ENCODE measurements around the gene CD6.

CD6 gene

DNA sequence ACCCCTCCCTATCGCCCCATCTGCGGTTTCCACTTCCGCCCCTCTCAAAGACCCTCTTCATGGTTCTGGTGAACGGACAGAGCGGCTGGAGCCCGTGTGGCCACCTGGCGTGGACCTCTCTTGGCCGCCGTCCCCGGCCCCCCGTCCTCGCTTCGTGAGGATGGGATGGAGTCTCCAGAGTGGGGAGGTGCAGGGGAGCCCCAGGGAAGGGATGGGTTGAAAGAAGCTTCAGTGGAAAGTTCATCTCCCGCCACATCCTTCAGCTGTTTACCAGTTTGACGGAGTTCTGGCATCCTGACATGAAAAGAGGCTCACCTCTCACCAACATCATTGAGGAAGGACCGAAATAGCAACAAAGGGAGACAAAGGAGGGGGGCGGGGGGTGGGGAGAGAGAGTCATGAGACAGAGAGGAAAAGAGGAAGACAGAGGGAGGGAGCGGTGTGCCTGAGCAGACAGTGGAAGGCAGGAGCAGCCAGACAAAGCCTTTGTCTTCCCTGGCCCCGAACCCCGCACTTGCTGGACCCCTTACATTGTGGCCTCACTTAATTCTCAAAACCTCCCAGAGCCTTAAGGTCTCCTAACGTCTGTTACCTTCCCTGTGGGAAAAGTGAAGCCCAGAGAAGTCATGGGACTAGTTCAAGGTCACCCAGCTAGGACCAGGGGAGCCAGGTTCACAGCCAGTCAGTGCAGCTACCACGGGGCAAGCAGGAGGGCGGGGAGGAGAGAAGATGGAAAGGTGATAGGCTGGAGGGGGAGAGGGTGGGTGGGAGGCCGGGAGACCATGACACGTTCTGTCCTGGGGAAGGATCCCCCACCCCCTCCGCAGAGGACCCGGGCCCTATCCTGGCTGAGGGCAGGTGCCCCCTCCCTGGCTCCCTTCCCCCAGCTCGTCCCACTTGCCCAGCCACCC lies 54.9 kb downstream of the CD6 start:
- H3K36me3 ChIP-seq (ENCODE audit: insufficient read depth, low read length): no peaks in the 10 kb centered on the region
- H3K27me3 ChIP-seq (ENCODE audit: control insufficient read depth in 1 of 2, insufficient read depth in 2 of 2, low read length in 2 of 2): peaks cover 0 to 9% of the 10 kb centered on the region in 2 donors
- H3K4me1 ChIP-seq (ENCODE audit: insufficient read depth, low read length): no peaks in the 10 kb centered on the region
- H3K9ac ChIP-seq (ENCODE audit: low read length): no peak overlapping the region
- H3K27ac ChIP-seq (ENCODE audit: low read depth, low read length): no peak overlapping the region
- no peaks in the 10 kb centered on the region for H3K9me3 ChIP-seq (ENCODE audit: low read length)
- H3K4me3 ChIP-seq (ENCODE audit: low read depth in 1 of 2, low read length in 2 of 2): no peak overlapping the region

DNA sequence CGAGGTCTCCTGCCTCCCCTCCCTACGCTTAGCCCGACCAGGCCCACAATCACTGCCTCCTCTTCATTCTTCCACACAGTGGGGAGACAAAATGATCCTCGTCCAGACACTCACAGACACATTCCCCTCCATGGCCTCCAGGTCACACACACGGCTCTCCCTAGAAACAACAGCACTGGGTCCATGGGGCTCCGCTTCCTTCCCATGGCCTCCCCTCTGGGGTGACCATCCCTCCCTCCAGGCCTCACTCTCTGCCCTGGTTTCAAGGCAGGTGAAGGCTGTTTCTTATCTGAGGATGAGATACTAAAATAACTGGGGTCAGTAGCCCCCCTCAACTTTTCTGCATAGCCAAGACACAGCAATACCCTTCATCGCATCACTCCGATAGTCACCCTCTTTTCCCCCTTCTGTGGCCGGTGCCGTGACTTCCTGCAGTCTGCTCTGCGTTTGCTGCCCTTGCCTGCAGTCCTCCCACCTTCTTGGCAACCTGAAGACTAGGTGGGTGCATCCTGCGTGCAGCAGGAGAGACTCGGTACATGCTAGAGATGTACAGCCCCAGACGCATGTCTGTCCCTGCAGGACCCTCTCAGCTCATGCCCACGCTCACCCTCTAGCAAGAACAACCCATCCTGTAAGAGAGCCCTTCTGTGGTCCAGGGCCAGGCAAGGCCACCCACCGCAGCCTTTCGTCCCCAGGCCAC lies 55.8 kb downstream of the CD6 start:
- Histone ChIP-seq H3K27me3 (ENCODE audit: control insufficient read depth in 1 of 2, insufficient read depth in 2 of 2, low read length in 2 of 2) (no peaks in the 10 kb centered on the region), H3K36me3 (ENCODE audit: insufficient read depth, low read length) (no peaks in the 10 kb centered on the region), H3K4me1 (ENCODE audit: insufficient read depth, low read length) (no peaks in the 10 kb centered on the region), H3K27ac (ENCODE audit: low read depth, low read length) (no peak overlapping the region), H3K9me3 (ENCODE audit: low read length) (no peaks in the 10 kb centered on the region), H3K4me3 (ENCODE audit: low read depth in 1 of 2, low read length in 2 of 2) (no peak overlapping the region), H3K9ac (ENCODE audit: low read length) (no peak overlapping the region)

- Histone ChIP-seq H3K27ac (ENCODE audit: low read depth, low read length) (no peak overlapping the region), H3K4me1 (ENCODE audit: insufficient read depth, low read length) (no peaks in the 10 kb centered on the region), H3K36me3 (ENCODE audit: insufficient read depth, low read length) (no peaks in the 10 kb centered on the region), H3K9ac (ENCODE audit: low read length) (no peak overlapping the region), H3K9me3 (ENCODE audit: low read length) (no peaks in the 10 kb centered on the region), H3K27me3 (ENCODE audit: control insufficient read depth in 1 of 2, insufficient read depth in 2 of 2, low read length in 2 of 2) (no peaks in the 10 kb centered on the region), H3K4me3 (ENCODE audit: low read depth in 1 of 2, low read length in 2 of 2) (no peak overlapping the region)
Observed at GRCh38 chr11:61028135-61028729, 56.8 kb downstream of the CD6 start.

DNA sequence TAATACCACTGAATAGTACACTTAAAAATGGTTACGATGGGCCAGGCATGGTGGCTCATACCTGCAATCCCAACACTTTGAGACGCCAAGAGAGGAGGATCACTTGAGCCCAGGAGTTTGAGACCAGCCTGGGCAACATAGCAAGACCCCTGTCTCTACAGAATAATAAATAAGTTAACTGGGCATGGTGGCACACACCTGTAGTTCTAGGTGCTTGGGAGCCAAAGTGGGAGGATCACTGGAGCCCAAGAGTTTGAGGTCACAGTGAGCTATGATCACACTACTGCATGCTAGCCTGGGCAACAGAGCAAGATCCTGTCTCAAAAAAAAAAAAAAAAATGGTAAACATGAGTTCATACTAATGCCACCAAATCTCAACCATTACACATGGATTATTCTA lies 61.3 kb downstream of the CD6 start:
- Histone ChIP-seq H3K4me3 (ENCODE audit: low read depth in 1 of 2, low read length in 2 of 2) (no peak overlapping the region), H3K36me3 (ENCODE audit: insufficient read depth, low read length) (no peaks in the 10 kb centered on the region), H3K9ac (ENCODE audit: low read length) (no peak overlapping the region), H3K4me1 (ENCODE audit: insufficient read depth, low read length) (peaks cover 11% of the 10 kb centered on the region), H3K27me3 (ENCODE audit: control insufficient read depth in 1 of 2, insufficient read depth in 2 of 2, low read length in 2 of 2) (no peaks in the 10 kb centered on the region), H3K27ac (ENCODE audit: low read depth, low read length) (no peak overlapping the region), H3K9me3 (ENCODE audit: low read length) (no peaks in the 10 kb centered on the region)

DNA sequence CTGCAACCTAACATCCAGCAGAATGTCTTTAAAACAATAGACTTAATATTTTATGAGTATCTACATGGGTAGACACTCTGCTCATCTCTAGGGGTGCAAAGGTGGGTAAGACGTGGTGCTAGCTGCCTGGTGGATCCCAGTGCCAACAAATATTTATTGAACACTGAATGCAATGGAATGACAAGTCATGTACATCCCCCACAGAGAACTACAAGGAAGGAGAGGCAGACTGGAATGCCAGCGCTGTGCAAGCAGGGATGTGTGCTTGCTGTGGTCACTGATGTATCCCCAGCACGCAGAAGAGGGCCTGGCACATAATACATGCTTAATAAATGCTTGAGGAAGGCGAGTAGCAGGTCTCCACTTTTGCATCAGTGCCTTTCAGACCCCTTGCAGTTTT lies 61.9 kb downstream of the CD6 start:
- Histone ChIP-seq H3K9me3 (ENCODE audit: low read length) (no peaks in the 10 kb centered on the region), H3K36me3 (ENCODE audit: insufficient read depth, low read length) (no peaks in the 10 kb centered on the region), H3K27ac (ENCODE audit: low read depth, low read length) (no peak overlapping the region)

GRCh38 chr11:61034111-61034510 lies 62.6 kb downstream of the CD6 start:
- Histone ChIP-seq H3K9ac (ENCODE audit: low read length) (no peak overlapping the region), H3K4me1 (ENCODE audit: insufficient read depth, low read length) (peaks cover 11% of the 10 kb centered on the region), H3K27ac (ENCODE audit: low read depth, low read length) (no peak overlapping the region), H3K27me3 (ENCODE audit: control insufficient read depth in 1 of 2, insufficient read depth in 2 of 2, low read length in 2 of 2) (no peaks in the 10 kb centered on the region), H3K4me3 (ENCODE audit: low read depth in 1 of 2, low read length in 2 of 2) (no peak overlapping the region), H3K36me3 (ENCODE audit: insufficient read depth, low read length) (no peaks in the 10 kb centered on the region), H3K9me3 (ENCODE audit: low read length) (no peaks in the 10 kb centered on the region)

More for the DNA sequence above, 61.9 kb downstream of the CD6 start:
- Histone ChIP-seq H3K4me1 (ENCODE audit: insufficient read depth, low read length) (peaks cover 11% of the 10 kb centered on the region), H3K9ac (ENCODE audit: low read length) (no peak overlapping the region), H3K4me3 (ENCODE audit: low read depth in 1 of 2, low read length in 2 of 2) (no peak overlapping the region), H3K27me3 (ENCODE audit: control insufficient read depth in 1 of 2, insufficient read depth in 2 of 2, low read length in 2 of 2) (no peaks in the 10 kb centered on the region)

DNA sequence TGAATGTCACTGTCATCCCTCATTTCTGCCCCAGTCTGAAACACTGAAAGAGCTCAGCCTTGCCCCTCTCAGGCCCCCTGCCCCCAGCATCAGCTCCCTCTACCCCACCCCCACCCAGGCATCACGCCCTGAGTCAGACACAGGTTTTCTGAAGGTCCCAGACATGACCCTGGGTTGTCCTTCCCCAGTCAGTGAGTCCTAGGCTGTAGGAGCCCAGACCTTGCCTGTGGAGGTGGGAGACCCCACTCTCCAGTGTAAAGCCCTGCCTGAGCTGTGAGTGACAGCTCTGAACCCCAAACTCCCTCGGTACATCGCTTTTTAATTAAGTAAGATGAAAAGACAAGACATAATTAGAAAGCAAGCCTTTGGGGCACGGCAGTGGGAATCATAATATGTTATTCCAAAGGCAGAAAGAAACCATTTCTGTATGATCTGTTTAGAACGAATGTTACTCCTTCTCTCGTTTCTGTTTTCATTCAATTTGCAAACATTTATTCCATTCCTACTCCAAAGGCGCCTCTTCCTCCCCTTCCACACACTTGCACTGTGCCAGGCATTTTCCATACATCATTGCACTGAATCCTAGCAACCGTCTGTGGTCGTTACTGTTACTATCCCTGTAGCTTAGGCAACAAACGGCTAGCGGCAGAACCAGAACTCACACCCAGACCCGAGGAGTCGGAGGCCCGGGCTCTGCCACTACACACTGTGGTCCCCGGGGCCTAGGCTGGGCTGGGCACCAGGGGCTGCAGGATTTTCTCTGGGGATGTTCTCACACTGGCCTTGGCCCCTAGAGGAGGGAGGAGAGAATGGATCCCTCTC lies 63.4 kb downstream of the CD6 start:
- no peak overlapping the region for H3K4me3 ChIP-seq (ENCODE audit: low read depth in 1 of 2, low read length in 2 of 2)

DNA sequence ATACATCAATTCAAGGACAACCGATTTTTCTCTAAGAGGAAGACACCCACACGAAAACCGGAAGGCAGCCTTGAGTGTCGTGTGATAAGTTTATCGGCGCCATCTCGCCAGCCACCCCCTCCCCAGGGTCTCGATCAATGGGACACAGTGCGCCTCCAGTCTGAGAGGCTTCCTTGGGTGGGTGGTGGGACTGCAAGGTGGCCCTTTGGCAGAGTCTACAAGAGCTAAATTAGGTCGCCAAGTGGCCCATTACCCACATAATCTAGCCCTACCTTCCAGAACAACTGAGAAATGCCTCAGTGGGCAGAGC lies 64.0 kb downstream of the CD6 start:
- Histone ChIP-seq H3K9ac (ENCODE audit: low read length) (no peak overlapping the region), H3K4me1 (ENCODE audit: insufficient read depth, low read length) (peaks cover 11% of the 10 kb centered on the region), H3K27ac (ENCODE audit: low read depth, low read length) (no peak overlapping the region), H3K4me3 (ENCODE audit: low read depth in 1 of 2, low read length in 2 of 2) (no peak overlapping the region), H3K36me3 (ENCODE audit: insufficient read depth, low read length) (no peaks in the 10 kb centered on the region), H3K27me3 (ENCODE audit: control insufficient read depth in 1 of 2, insufficient read depth in 2 of 2, low read length in 2 of 2) (no peaks in the 10 kb centered on the region), H3K9me3 (ENCODE audit: low read length) (no peaks in the 10 kb centered on the region)

More for the DNA sequence above, 63.4 kb downstream of the CD6 start:
- H3K27me3 ChIP-seq (ENCODE audit: control insufficient read depth in 1 of 2, insufficient read depth in 2 of 2, low read length in 2 of 2): no peaks in the 10 kb centered on the region
- no peak overlapping the region for H3K9ac ChIP-seq (ENCODE audit: low read length)
- peaks cover 11% of the 10 kb centered on the region for H3K4me1 ChIP-seq (ENCODE audit: insufficient read depth, low read length)
- no peaks in the 10 kb centered on the region for H3K9me3 ChIP-seq (ENCODE audit: low read length)
- H3K27ac ChIP-seq (ENCODE audit: low read depth, low read length): no peak overlapping the region
- H3K36me3 ChIP-seq (ENCODE audit: insufficient read depth, low read length): no peaks in the 10 kb centered on the region

- Histone ChIP-seq H3K9me3 (ENCODE audit: low read length) (no peaks in the 10 kb centered on the region), H3K4me3 (ENCODE audit: low read depth in 1 of 2, low read length in 2 of 2) (no peak overlapping the region), H3K27ac (ENCODE audit: low read depth, low read length) (no peak overlapping the region), H3K36me3 (ENCODE audit: insufficient read depth, low read length) (no peaks in the 10 kb centered on the region), H3K9ac (ENCODE audit: low read length) (no peak overlapping the region), H3K4me1 (ENCODE audit: insufficient read depth, low read length) (peaks cover 18% of the 10 kb centered on the region), H3K27me3 (ENCODE audit: control insufficient read depth in 1 of 2, insufficient read depth in 2 of 2, low read length in 2 of 2) (no peaks in the 10 kb centered on the region)
Observed at GRCh38 chr11:61037441-61038093, 66.1 kb downstream of the CD6 start.

- Histone ChIP-seq H3K9me3 (ENCODE audit: low read length) (no peaks in the 10 kb centered on the region), H3K27ac (ENCODE audit: low read depth, low read length) (no peak overlapping the region), H3K4me3 (ENCODE audit: low read depth in 1 of 2, low read length in 2 of 2) (no peak overlapping the region), H3K9ac (ENCODE audit: low read length) (no peak overlapping the region), H3K27me3 (ENCODE audit: control insufficient read depth in 1 of 2, insufficient read depth in 2 of 2, low read length in 2 of 2) (no peaks in the 10 kb centered on the region), H3K4me1 (ENCODE audit: insufficient read depth, low read length) (peaks cover 15% of the 10 kb centered on the region), H3K36me3 (ENCODE audit: insufficient read depth, low read length) (no peaks in the 10 kb centered on the region)
Observed at GRCh38 chr11:61039916-61040315, 68.4 kb downstream of the CD6 start.

All from muscle layer of colon (tissue), 2 donors.